CD4-positive, CD25-positive, alpha-beta regulatory T cell (primary cell): ENCODE results near the gene TNFAIP8L1. TPM values are rescaled to one million over a fixed set of nuclear protein-coding genes. Genes with fewer than 3 reads are reported as not detected.

Experiments
- ATAC-seq, 2 donors: fragments of 150-1000 bp; cut with Tn5 transposase; one replicate each; pipeline ENCODE4 v1.10.0; 2021; ENCODE audit warnings: low read depth in 2 of 2, moderate number of reproducible peaks in 2 of 2, moderate library complexity in 1 of 2
- DNase-seq, 3 donors: peaks; one replicate each; pipeline versions ENCODE4 v3.0.0 to v3.0.0-alpha.2; 2012 to 2022; ENCODE audit warnings: mixed read lengths in 1 of 3
- H3K27ac ChIP-seq: one replicate; pipeline ENCODE4 v1.7.0; 2013; ENCODE audit warnings: mild to moderate bottlenecking, low read length; ENCODE audit not compliant: insufficient read depth, poor library complexity, severe bottlenecking
- H3K27me3 ChIP-seq: one replicate; pipeline ENCODE4 v1.7.0; 2013; ENCODE audit warnings: low read length; ENCODE audit not compliant: control insufficient read depth, insufficient read depth
- H3K36me3 ChIP-seq: one replicate; pipeline ENCODE4 v1.7.0; 2013; ENCODE audit warnings: mild to moderate bottlenecking, low read length, moderate library complexity; ENCODE audit not compliant: control insufficient read depth, insufficient read depth
- H3K4me1 ChIP-seq: 2 replicates; pipeline ENCODE4 v1.7.0; 2013; ENCODE audit warnings: mild to moderate bottlenecking, low read length; ENCODE audit not compliant: insufficient read depth, control insufficient read depth, poor library complexity, severe bottlenecking
- H3K4me3 ChIP-seq: one replicate; pipeline ENCODE4 v1.7.0; 2013; ENCODE audit warnings: low read depth, mild to moderate bottlenecking, low read length, moderate library complexity
- H3K9me3 ChIP-seq, 2 experiments: 1 replicate in 1 of 2; 2 replicates in 1 of 2; pipeline ENCODE4 v1.7.0; 2013; ENCODE audit warnings: low read length in 2 of 2, mild to moderate bottlenecking in 1 of 2, moderate library complexity in 1 of 2; ENCODE audit not compliant: control insufficient read depth in 2 of 2
- H3K27ac Mint-ChIP-seq, 3 donors: one replicate each; pipeline ENCODE4 v1.8.0; 2020 to 2022; ENCODE audit warnings: mild to moderate bottlenecking in 3 of 3, mixed read lengths in 3 of 3, moderate library complexity in 2 of 3
- H3K27me3 Mint-ChIP-seq: one replicate; pipeline ENCODE4 v1.8.0; 2022; ENCODE audit warnings: mild to moderate bottlenecking, mixed read lengths
- H3K36me3 Mint-ChIP-seq: one replicate; pipeline ENCODE4 v1.8.0; 2020; ENCODE audit warnings: mixed read lengths
- H3K4me1 Mint-ChIP-seq, 4 donors: one replicate each; pipeline ENCODE4 v1.8.0; 2020 to 2022; ENCODE audit warnings: mixed read lengths in 4 of 4, mild to moderate bottlenecking in 1 of 4
- H3K4me3 Mint-ChIP-seq, 4 donors: one replicate each; pipeline ENCODE4 v1.8.0; 2020 to 2022; ENCODE audit warnings: mild to moderate bottlenecking in 4 of 4, mixed read lengths in 4 of 4, moderate library complexity in 3 of 4
- H3K9me3 Mint-ChIP-seq, 7 donors: one replicate each; pipeline ENCODE4 v1.8.0; 2020 to 2022; ENCODE audit warnings: mixed read lengths in 7 of 7, mild to moderate bottlenecking in 3 of 7, moderate library complexity in 2 of 7
- polyA plus RNA-seq, 4 donors: library from polyadenylated mRNA; unstranded; fragments of 300-500 nt; fragmentation: Illumina TruSeq; gene quantifications; one replicate each; pipeline ENCODE4 v1.2.3, GENCODE V29; 2021
- total RNA-seq: library from RNA; stranded (reverse); gene quantifications from one replicate; pipeline ENCODE4 v1.2.3, GENCODE V29; 2022

Gene TNFAIP8L1
- total and polyA plus RNA-seq, 5 donors from 2014 or later: 6.5 to 15.9 (median 7.6) TPM

DNA sequence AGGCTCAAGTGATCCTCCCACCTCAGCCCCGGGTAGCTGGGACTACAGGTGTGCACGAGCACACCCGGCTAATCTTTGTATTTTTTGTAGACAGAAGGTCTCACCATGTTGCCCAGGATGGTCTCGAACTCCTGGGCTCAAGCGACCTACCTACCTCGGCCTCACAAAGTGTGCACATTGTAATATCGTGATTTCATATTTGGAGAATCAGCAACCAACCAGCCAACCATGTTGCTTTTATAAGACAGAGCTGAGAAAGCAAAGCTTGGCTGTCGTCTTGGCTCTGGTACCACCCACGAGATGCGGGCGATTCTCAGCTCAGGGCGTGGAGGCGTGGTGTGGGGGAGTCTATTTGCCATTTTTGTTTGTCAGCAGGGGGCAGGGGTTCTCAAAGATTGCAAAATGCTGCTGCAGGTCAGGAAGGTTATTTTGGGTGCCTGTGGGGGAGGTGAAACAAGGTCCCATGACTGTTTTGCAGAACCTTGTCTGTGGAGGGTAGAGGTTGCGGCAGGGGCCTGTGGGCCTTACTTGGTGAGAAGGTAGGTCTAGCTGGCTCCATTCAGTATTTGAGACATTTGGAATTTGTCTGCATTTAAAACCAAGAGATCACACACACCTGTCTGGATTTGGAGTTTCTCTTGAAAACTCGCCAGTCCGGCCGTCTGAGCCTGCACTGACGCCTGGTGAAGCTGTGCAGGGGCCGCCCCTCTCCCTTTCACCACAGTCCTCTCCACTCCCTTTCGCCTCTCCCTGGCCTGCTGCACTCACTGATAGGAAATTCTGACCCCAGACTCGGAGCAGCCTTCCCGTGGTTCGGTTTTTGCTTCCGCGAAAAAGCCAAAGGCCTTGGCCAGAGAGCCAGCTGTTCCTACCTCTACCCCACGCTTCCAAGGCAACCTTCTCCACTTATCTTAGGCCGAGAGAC is 15.4 kb downstream of the TNFAIP8L1 start:
- Mint-ChIP-seq H3K4me1 (peaks cover 0 to 4% (median under 1%) of the 10 kb centered on the region in 4 donors), H3K36me3 (peaks cover 16% of the 10 kb centered on the region), H3K9me3 (no peaks in the 10 kb centered on the region), H3K4me3 (no peak overlapping the region), H3K27me3 (no peaks in the 10 kb centered on the region), H3K27ac (no peak overlapping the region)
- H3K9me3 ChIP-seq: no peaks in the 10 kb centered on the region
- no peak overlapping the region for H3K4me3 ChIP-seq
- no peak overlapping the region for H3K27ac ChIP-seq
- H3K36me3 ChIP-seq: peaks cover 17% of the 10 kb centered on the region
- H3K27me3 ChIP-seq: no peaks in the 10 kb centered on the region
- no peak for DNase-seq
- H3K4me1 ChIP-seq: no peaks in the 10 kb centered on the region
- no peak for ATAC-seq

DNA sequence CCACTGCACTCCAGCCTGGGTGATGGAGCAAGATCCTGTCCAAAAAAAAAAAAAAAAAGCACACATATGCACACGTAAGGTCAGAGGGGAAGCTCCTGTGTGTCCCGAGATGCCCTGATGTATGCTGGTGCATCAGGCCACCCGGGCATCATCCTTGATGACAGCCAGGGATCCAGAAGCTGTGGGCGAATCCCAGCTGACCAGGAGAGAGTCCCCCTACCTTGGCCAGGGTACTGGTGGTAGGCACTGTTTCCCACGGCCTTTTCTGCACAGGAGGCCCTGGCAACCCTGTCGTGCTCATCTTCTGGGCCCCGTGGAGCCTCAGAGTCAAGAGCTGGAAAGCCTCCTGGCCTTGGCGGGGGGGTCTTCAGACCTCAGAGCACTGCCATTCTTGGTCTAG is 16.8 kb downstream of the TNFAIP8L1 start:
- DNase-seq: no peak
- Mint-ChIP-seq H3K4me3 (no peak overlapping the region), H3K36me3 (peaks cover 19% of the 10 kb centered on the region), H3K27ac (no peak overlapping the region), H3K27me3 (no peaks in the 10 kb centered on the region), H3K4me1 (peaks cover 0 to 4% (median under 1%) of the 10 kb centered on the region in 4 donors), H3K9me3 (no peaks in the 10 kb centered on the region)
- Histone ChIP-seq H3K4me3 (no peak overlapping the region), H3K4me1 (no peaks in the 10 kb centered on the region), H3K27ac (no peak overlapping the region), H3K27me3 (no peaks in the 10 kb centered on the region), H3K9me3 (no peaks in the 10 kb centered on the region), H3K36me3 (peaks cover 29% of the 10 kb centered on the region)
- ATAC-seq: no peak

DNA sequence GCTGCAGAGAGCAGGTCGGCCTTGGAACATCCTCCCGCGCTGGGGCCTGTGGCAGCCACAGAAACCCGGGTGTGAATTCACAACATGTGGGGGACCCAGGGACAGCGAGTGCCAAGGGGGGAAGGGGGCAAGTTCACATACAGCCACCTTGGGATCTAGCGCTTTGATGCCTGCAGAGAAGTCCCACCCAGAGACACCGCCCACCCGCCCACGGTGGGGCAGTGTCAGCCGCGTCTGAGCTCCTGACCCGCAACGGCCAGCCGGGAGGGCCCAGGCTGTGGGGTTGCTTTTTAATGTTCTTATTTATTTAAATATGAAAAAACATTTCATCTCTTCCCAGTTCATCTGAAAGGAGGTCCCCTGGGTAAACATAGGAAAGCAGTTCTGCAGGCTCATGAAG is 17.9 kb downstream of the TNFAIP8L1 start:
- Histone ChIP-seq H3K4me1 (no peaks in the 10 kb centered on the region), H3K27ac (no peak overlapping the region), H3K4me3 (no peak overlapping the region), H3K27me3 (no peaks in the 10 kb centered on the region), H3K36me3 (peaks cover 35% of the 10 kb centered on the region), H3K9me3 (no peaks in the 10 kb centered on the region)
- Mint-ChIP-seq H3K27ac (no peak overlapping the region), H3K4me3 (no peak overlapping the region), H3K9me3 (no peaks in the 10 kb centered on the region), H3K27me3 (no peaks in the 10 kb centered on the region), H3K4me1 (peaks cover 0 to 7% (median 2%) of the 10 kb centered on the region in 4 donors), H3K36me3 (peaks cover 19% of the 10 kb centered on the region)
- no peak for ATAC-seq
- no peak for DNase-seq

DNA sequence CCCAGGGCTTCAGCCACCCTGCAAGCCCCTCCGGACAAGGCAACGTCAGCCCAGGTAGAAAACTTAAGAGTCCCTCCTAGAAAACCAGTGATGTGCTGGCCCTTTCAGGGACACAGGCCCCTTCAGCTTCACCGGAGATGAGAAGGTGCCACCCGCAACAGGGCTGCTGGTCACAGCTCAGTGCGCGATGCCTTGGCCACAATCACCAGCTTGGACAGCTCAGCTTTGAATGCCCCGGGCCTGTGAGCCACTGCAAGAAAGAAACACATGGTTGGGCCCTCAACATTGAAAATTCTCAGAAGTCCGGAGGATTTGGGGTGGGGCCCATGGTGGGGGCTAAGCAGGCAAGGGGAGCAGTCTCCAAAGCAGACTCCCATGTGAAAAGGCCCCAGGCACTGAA is 18.5 kb downstream of the TNFAIP8L1 start:
- DNase-seq (no peak), ATAC-seq (no peak)
- Mint-ChIP-seq H3K27ac (no peak overlapping the region), H3K27me3 (no peaks in the 10 kb centered on the region), H3K36me3 (peaks cover 19% of the 10 kb centered on the region), H3K4me1 (peaks cover 0 to 8% (median 3%) of the 10 kb centered on the region in 4 donors), H3K9me3 (no peaks in the 10 kb centered on the region), H3K4me3 (no peak overlapping the region)
- Histone ChIP-seq H3K4me1 (no peaks in the 10 kb centered on the region), H3K27me3 (no peaks in the 10 kb centered on the region), H3K9me3 (no peaks in the 10 kb centered on the region), H3K27ac (no peak overlapping the region), H3K36me3 (peaks cover 40% of the 10 kb centered on the region), H3K4me3 (no peak overlapping the region)

DNA sequence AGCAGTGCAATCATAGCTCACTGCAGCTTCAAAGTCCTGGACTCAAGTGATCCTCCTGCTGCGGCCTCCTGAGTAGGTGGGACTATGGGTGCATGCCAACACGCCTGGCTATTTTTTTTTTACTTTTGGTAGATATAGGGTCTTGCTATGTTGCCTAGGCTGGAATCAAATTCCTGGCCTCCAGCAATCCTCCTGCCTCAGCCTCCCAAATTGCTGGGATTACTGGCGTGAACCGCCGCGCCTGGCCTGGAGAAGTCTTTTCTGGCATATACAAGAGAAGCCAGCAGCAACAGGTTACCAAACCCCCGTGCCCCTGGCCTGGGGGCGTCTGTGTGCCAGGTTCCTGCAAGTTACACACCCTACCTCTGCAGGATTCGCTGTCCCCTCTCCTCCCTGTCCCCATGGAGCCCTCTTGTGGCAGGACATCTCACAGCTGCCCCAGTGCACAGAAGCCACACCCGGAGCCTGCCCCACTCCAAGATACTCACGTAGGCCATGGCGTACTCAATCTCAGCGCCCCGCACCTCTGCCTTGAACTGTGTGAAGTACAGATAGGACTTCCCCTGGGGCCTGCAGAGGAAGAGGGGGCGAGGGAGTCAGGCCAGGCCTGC is 21.0 kb downstream of the TNFAIP8L1 start:
- peak in 1 of 3 donors; percentile 32 for DNase-seq
- H3K4me1 Mint-ChIP-seq: peaks cover 0 to 8% (median 1%) of the 10 kb centered on the region in 4 donors
- Histone ChIP-seq H3K9me3 (no peaks in the 10 kb centered on the region), H3K27ac (no peak overlapping the region), H3K36me3 (peaks cover 48% of the 10 kb centered on the region), H3K27me3 (no peaks in the 10 kb centered on the region), H3K4me3 (no peak overlapping the region), H3K4me1 (no peaks in the 10 kb centered on the region)
- H3K4me3 Mint-ChIP-seq: no peak overlapping the region
- H3K27ac Mint-ChIP-seq: no peak overlapping the region
- peaks cover 10% of the 10 kb centered on the region for H3K36me3 Mint-ChIP-seq
- ATAC-seq: no peak
- H3K27me3 Mint-ChIP-seq: no peaks in the 10 kb centered on the region
- H3K9me3 Mint-ChIP-seq: no peaks in the 10 kb centered on the region

DNA sequence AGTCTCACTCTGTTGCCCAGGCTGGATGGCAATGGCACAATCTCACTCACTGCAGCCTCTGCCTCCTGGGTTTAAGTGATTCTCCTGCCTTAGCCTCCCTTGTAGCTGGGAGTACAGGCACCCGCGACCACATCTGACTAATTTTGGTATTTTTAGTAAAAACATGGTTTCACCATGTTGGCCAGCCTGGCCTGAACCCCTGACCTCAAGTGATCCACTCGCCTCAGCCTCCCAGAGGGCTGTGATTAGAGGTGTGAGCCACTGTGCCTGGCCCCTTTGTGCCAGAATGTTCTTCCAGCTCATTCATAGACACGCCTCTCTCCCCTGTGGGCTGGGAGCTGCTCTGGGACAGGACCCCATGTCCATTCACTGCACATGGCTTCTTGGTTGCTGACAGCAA is 21.7 kb downstream of the TNFAIP8L1 start:
- Histone ChIP-seq H3K9me3 (no peaks in the 10 kb centered on the region), H3K4me1 (no peaks in the 10 kb centered on the region), H3K4me3 (no peak overlapping the region), H3K27ac (no peak overlapping the region), H3K27me3 (no peaks in the 10 kb centered on the region), H3K36me3 (peaks cover 52% of the 10 kb centered on the region)
- ATAC-seq (no peak), DNase-seq (no peak)
- no peaks in the 10 kb centered on the region for H3K27me3 Mint-ChIP-seq
- peak overlapping the region in 1 of 3 donors; percentile 75 for H3K27ac Mint-ChIP-seq
- H3K9me3 Mint-ChIP-seq: no peaks in the 10 kb centered on the region
- H3K4me3 Mint-ChIP-seq: no peak overlapping the region
- peaks cover 9% of the 10 kb centered on the region for H3K36me3 Mint-ChIP-seq
- H3K4me1 Mint-ChIP-seq: peaks cover 0 to 8% (median 1%) of the 10 kb centered on the region in 4 donors

DNA sequence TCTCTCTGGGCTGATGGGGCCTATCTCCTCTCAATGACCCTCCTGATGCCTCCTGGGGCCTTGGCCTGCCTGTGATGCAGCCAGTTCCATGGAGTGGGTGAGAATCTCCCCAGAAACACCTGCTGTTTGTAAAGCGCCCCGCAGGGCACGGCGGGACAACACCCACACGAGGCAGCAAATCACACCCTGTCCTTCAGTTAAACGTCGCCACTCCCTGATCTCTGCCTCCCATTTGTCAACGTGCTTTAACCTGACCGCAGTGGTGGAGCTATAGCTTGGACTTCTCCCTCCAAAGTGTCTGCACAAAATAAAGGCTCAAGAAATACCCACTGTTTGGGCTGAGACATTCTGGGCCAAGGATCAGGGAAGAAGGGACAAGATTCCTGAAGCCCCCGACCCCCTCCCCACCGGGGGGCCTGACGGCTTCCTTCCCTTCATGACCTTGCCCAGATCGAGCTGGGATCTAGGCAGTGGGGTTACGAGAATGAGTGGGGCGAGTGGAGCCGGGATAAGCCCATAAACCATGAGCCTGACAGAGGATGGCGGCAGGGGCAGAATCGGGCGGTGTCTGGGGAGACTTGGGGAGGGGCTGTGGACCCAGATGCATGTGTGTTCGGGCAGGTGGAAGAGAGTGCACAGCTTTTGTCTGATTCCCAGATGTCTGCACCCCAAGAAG is 22.8 kb downstream of the TNFAIP8L1 start:
- no peak overlapping the region for H3K4me3 ChIP-seq
- no peak for DNase-seq
- peaks cover 55% of the 10 kb centered on the region for H3K36me3 ChIP-seq
- Mint-ChIP-seq H3K9me3 (no peaks in the 10 kb centered on the region), H3K4me1 (peaks cover 0 to 8% (median 1%) of the 10 kb centered on the region in 4 donors), H3K27me3 (no peaks in the 10 kb centered on the region), H3K4me3 (no peak overlapping the region), H3K36me3 (peaks cover 6% of the 10 kb centered on the region), H3K27ac (no peak overlapping the region)
- H3K4me1 ChIP-seq: no peaks in the 10 kb centered on the region
- ATAC-seq: no peak
- no peak overlapping the region for H3K27ac ChIP-seq
- no peaks in the 10 kb centered on the region for H3K27me3 ChIP-seq
- no peaks in the 10 kb centered on the region for H3K9me3 ChIP-seq
